NOMO-1 treated with DMSO at 0.1 percent for 48 hours (cell line): ENCODE measurements around the gene LATS1.
"Not testable (repeated sequence)": the region's sequence is repeated elsewhere in the genome, so short reads cannot be mapped to it uniquely, and the experiment has no call there.

Experiments
- DNase-seq: peaks from one replicate; lab custom pipeline; 2025; ENCODE audit not compliant: unreplicated experiment; lab: John Stamatoyannopoulos, UW

Gene LATS1

GRCh38 chr6:149672265-149672664 is 45.6 kb downstream of the LATS1 start:
- not testable (repeated sequence) for DNase-seq

GRCh38 chr6:149660028-149660427 is 57.9 kb downstream of the LATS1 start:
- DNase-seq = no peak

GRCh38 chr6:149657441-149657840 is 60.5 kb downstream of the LATS1 start:
- DNase-seq = no peak

- DNase-seq = no peak
Measured at GRCh38 chr6:149651056-149651455, 66.8 kb downstream of the LATS1 start.

- peak; percentile 79 for DNase-seq
Measured at GRCh38 chr6:149648148-149649145, 69.5 kb downstream of the LATS1 start, which contains the start of gene KATNA1. Gene KATNA1, minus strand, starts transcription at chr6:149648714. Its CDS starts 10,167 bp downstream, at chr6:149638547.

- DNase-seq = no peak
Measured at GRCh38 chr6:149646599-149646998, 71.3 kb downstream of the LATS1 start.

GRCh38 chr6:149642829-149643580 is 74.9 kb downstream of the LATS1 start:
- no peak for DNase-seq

GRCh38 chr6:149636124-149636523 is 81.8 kb downstream of the LATS1 start:
- no peak for DNase-seq

GRCh38 chr6:149634315-149634714 is 83.6 kb downstream of the LATS1 start:
- no peak for DNase-seq

GRCh38 chr6:149628875-149629510 is 88.9 kb downstream of the LATS1 start:
- DNase-seq = peak; percentile 78

GRCh38 chr6:149627672-149628071 is 90.2 kb downstream of the LATS1 start:
- no peak for DNase-seq

GRCh38 chr6:149615805-149616204 is 102.1 kb downstream of the LATS1 start:
- no peak for DNase-seq

- DNase-seq = no peak
Measured at GRCh38 chr6:149614337-149614736, 103.6 kb downstream of the LATS1 start.

GRCh38 chr6:149608381-149608982 is 109.4 kb downstream of the LATS1 start:
- no peak for DNase-seq
